Smooth muscle cell (in vitro differentiated cells): ENCODE measurements around the gene FGF2. TPM values are rescaled to one million over a fixed set of nuclear protein-coding genes. Genes with fewer than 3 reads are reported as not detected.
A peak's percentile ranks its signal among the peaks of the same experiment; 100 is the strongest.

Source experiments
- DNase-seq: peaks from one replicate; lab custom pipeline; 2025; ENCODE audit not compliant: unreplicated experiment; lab: John Stamatoyannopoulos, UW
- H2AFZ ChIP-seq: fragments of 200-600 bp; sonication (generic); 2 replicates; pipeline ENCODE4 v1.6.0; 2016; ENCODE audit warnings: antibody characterized with exemption, low read depth, mild to moderate bottlenecking
- H3F3A ChIP-seq: fragments of 200-600 bp; sonication (generic); 2 replicates; pipeline ENCODE4 v1.6.0; 2017; ENCODE audit warnings: antibody characterized with exemption, low read depth
- H3K27ac ChIP-seq: fragments of 200-600 bp; sonication (generic); 2 replicates; pipeline ENCODE4 v1.5.1; 2016; ENCODE audit warnings: low read depth, mild to moderate bottlenecking
- H3K27me3 ChIP-seq: fragments of 200-600 bp; sonication (generic); 2 replicates; pipeline ENCODE4 v1.6.1; 2016; ENCODE audit warnings: low read depth, mild to moderate bottlenecking
- H3K36me3 ChIP-seq: fragments of 200-600 bp; sonication (generic); 2 replicates; pipeline ENCODE4 v1.5.1; 2016; ENCODE audit warnings: low read depth
- H3K4me1 ChIP-seq: fragments of 200-600 bp; sonication (generic); 2 replicates; pipeline ENCODE4 v1.5.1; 2016; ENCODE audit warnings: low read depth
- H3K4me2 ChIP-seq: fragments of 200-600 bp; sonication (generic); 2 replicates; pipeline ENCODE4 v1.6.0; 2016; ENCODE audit warnings: mild to moderate bottlenecking
- H3K4me3 ChIP-seq: fragments of 200-600 bp; sonication (generic); 2 replicates; pipeline ENCODE4 v1.5.1; 2016; ENCODE audit warnings: mild to moderate bottlenecking
- H3K79me2 ChIP-seq: fragments of 200-600 bp; sonication (generic); 2 replicates; pipeline ENCODE4 v1.6.0; 2016; ENCODE audit warnings: low read depth, mild to moderate bottlenecking
- H3K9ac ChIP-seq: fragments of 200-600 bp; sonication (generic); 2 replicates; pipeline ENCODE4 v1.6.0; 2016; ENCODE audit warnings: low read depth
- H3K9me3 ChIP-seq: fragments of 200-600 bp; sonication (generic); replicated peaks from 2 replicates; pipeline ENCODE4 v1.5.1; 2016; ENCODE audit warnings: low read depth
- H4K20me1 ChIP-seq: fragments of 200-600 bp; sonication (generic); 2 replicates; pipeline ENCODE4 v1.6.0; 2016; ENCODE audit warnings: low read depth
- WGBS: methylation state at CpG from one replicate; pipeline ENCODE4 v1.1.7; 2016; ENCODE audit warnings: low lambda C conversion rate; 5-methylcytosine and 5-hydroxymethylcytosine counted together
- polyA plus RNA-seq: library from polyadenylated mRNA; unstranded; fragments of >200 nt; fragmentation: Nextera tagmentation; extraction: Ambion mirVana; gene quantifications from 2 replicates; pipeline ENCODE4 v1.2.1, GENCODE V29; 2016
- total RNA-seq: library from RNA; depleted of rRNA; stranded (reverse); fragments of >200 nt; gene quantifications from 2 replicates; pipeline ENCODE4 v1.2.3, GENCODE V29; 2014
- TF ChIP-seq, protein P1 (sequence below): fragments of 200-600 bp; sonication (generic); IDR thresholded peaks from 2 replicates; pipeline ENCODE4 v1.5.1; 2017; ENCODE audit warnings: borderline replicate concordance, mild to moderate bottlenecking, antibody characterized with exemption; ENCODE audit not compliant: insufficient read depth, poor library complexity, severe bottlenecking

Gene FGF2
- total and polyA plus RNA-seq, 2 experiments from 2014 or later: 11.8 to 18.9 TPM

DNA sequence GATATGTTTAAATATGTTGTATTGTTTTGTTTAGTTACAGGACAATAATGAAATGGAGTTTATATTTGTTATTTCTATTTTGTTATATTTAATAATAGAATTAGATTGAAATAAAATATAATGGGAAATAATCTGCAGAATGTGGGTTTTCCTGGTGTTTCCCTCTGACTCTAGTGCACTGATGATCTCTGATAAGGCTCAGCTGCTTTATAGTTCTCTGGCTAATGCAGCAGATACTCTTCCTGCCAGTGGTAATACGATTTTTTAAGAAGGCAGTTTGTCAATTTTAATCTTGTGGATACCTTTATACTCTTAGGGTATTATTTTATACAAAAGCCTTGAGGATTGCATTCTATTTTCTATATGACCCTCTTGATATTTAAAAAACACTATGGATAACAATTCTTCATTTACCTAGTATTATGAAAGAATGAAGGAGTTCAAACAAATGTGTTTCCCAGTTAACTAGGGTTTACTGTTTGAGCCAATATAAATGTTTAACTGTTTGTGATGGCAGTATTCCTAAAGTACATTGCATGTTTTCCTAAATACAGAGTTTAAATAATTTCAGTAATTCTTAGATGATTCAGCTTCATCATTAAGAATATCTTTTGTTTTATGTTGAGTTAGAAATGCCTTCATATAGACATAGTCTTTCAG is 68.8 kb downstream of the FGF2 start:
- H3K27ac ChIP-seq: peak overlapping the region; percentile 10
- WGBS: 75% methylated on average over 1 of the region's 1 CpG
- peak overlapping the region; percentile 13 for H3K4me2 ChIP-seq

GRCh38 chr4:122896270-122896669 is 69.6 kb downstream of the FGF2 start:
- Histone ChIP-seq H3K4me1 (peaks cover 14% of the 10 kb centered on the region), H3K9me3 (no peaks in the 10 kb centered on the region), H3K9ac (peak overlapping the region; percentile 13), H2AFZ (no peak overlapping the region), H3K79me2 (no peaks in the 10 kb centered on the region), H3K4me2 (no peak overlapping the region), H3K4me3 (no peak overlapping the region), H4K20me1 (no peaks in the 10 kb centered on the region), H3F3A (peaks cover 6% of the 10 kb centered on the region), H3K36me3 (no peaks in the 10 kb centered on the region), H3K27ac (peak overlapping the region; percentile 10), H3K27me3 (no peaks in the 10 kb centered on the region)
- WGBS: 95% methylated on average over 1 of the region's 1 CpG
- TF ChIP-seq, protein P1, sequence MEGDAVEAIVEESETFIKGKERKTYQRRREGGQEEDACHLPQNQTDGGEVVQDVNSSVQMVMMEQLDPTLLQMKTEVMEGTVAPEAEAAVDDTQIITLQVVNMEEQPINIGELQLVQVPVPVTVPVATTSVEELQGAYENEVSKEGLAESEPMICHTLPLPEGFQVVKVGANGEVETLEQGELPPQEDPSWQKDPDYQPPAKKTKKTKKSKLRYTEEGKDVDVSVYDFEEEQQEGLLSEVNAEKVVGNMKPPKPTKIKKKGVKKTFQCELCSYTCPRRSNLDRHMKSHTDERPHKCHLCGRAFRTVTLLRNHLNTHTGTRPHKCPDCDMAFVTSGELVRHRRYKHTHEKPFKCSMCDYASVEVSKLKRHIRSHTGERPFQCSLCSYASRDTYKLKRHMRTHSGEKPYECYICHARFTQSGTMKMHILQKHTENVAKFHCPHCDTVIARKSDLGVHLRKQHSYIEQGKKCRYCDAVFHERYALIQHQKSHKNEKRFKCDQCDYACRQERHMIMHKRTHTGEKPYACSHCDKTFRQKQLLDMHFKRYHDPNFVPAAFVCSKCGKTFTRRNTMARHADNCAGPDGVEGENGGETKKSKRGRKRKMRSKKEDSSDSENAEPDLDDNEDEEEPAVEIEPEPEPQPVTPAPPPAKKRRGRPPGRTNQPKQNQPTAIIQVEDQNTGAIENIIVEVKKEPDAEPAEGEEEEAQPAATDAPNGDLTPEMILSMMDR: no peak
- DNase-seq: no peak

More for the DNA sequence above, 68.8 kb downstream of the FGF2 start:
- H3K4me1 ChIP-seq: peaks cover 14% of the 10 kb centered on the region
- H3K9ac ChIP-seq: peak overlapping the region; percentile 13
- H4K20me1 ChIP-seq: no peaks in the 10 kb centered on the region
- TF ChIP-seq, protein P1: no peak
- no peaks in the 10 kb centered on the region for H3K79me2 ChIP-seq
- no peak overlapping the region for H3K4me3 ChIP-seq
- no peaks in the 10 kb centered on the region for H3K27me3 ChIP-seq
- DNase-seq: no peak
- H3K36me3 ChIP-seq: no peaks in the 10 kb centered on the region
- H2AFZ ChIP-seq: no peak overlapping the region
- peaks cover 5% of the 10 kb centered on the region for H3F3A ChIP-seq
- H3K9me3 ChIP-seq: no peaks in the 10 kb centered on the region

GRCh38 chr4:122898370-122899150 is 71.9 kb downstream of the FGF2 start:
- H3K27ac ChIP-seq: peak overlapping the region; percentile 54

More at GRCh38 chr4:122898370-122899150, 71.9 kb downstream of the FGF2 start:
- Histone ChIP-seq H3K36me3 (no peaks in the 10 kb centered on the region), H2AFZ (no peak overlapping the region), H3K79me2 (no peaks in the 10 kb centered on the region), H3K4me3 (no peak overlapping the region), H3K9me3 (no peaks in the 10 kb centered on the region), H3K4me2 (peak overlapping the region; percentile 68), H3K27me3 (no peaks in the 10 kb centered on the region), H3K9ac (no peak overlapping the region), H4K20me1 (no peaks in the 10 kb centered on the region), H3F3A (peaks cover 22% of the 10 kb centered on the region), H3K4me1 (peaks cover 29% of the 10 kb centered on the region)
- TF ChIP-seq, protein P1: no peak
- DNase-seq: no peak
- WGBS: 97% methylated on average over 2 of the region's 2 CpGs
